Measurements from ENCODE around the gene ATP2B1. TPM values are rescaled to one million over a fixed set of nuclear protein-coding genes. Genes with fewer than 3 reads are reported as not detected.

Gene ATP2B1
- total and polyA plus RNA-seq, 2 of the 13 experiments (the other 11 are each of a cell fraction or from before 2014, with no cell fraction given) = 12.1 to 60.2 TPM

GRCh38 chr12:89540586-89540985 lies 168.1 kb downstream of the ATP2B1 start:
- Histone ChIP-seq H3K4me2 (ENCODE audit: low read depth, low read length) (no peak overlapping the region), H3K36me3 (replicated peaks in 1 of 2; ENCODE audit: control insufficient read depth in 1 of 2, insufficient read depth in 2 of 2, low read length in 2 of 2) (no peaks in the 10 kb centered on the region), H2AFZ (ENCODE audit: low read length) (no peak overlapping the region), H3K27ac (ENCODE audit: extremely low read length, insufficient read depth, low read length) (no peak overlapping the region), H3K27me3 (ENCODE audit: control insufficient read depth in 1 of 2, insufficient read depth in 2 of 2, low read length in 2 of 2) (no peaks in the 10 kb centered on the region), H4K20me1 (ENCODE audit: insufficient read depth, low read length) (no peaks in the 10 kb centered on the region; the same call in 1 of the 2 replicates), H3K4me1 (ENCODE audit: insufficient read depth, low read length) (peaks cover 32% of the 10 kb centered on the region), H3K4me3 (replicated peaks in 1 of 3; ENCODE audit: insufficient read depth in 1 of 3, low read depth in 2 of 3, low read length in 3 of 3) (no peak overlapping the region), H3K9ac (ENCODE audit: insufficient read depth, low read depth, low read length) (no peak overlapping the region), H3K79me2 (ENCODE audit: insufficient read depth, low read length) (no peaks in the 10 kb centered on the region), H3K9me3 (ENCODE audit: low read length) (no peaks in the 10 kb centered on the region)
- in situ Hi-C loops (cut with HindIII; ENCODE audit: extremely low pct_ligation_motif_present, low pct_unique_long_range_greater_than_20kb) = loop anchor here (5.0 to 25.0 kb wide), 3 partner anchors 164 to 562 kb away; partner anchors contain the start of gene ATP2B1
- intact Hi-C loops (cut with micrococcal nuclease; ENCODE audit: unreplicated experiment) = loop anchor here (5.0 kb wide), 4 partner anchors 92 to 1402 kb away; partner anchors contain the start of gene ATP2B1
- no peak for TF ChIP-seq XRCC5 (optimal IDR thresholded peaks at IDR 0.05; ENCODE audit: low read length)
- TF ChIP-seq CBX1 (IDR thresholded peaks at IDR 0.05; ENCODE audit: low read depth) = no peak
- no peak for TF ChIP-seq ZFX (CRISPR knock-in tag; IDR thresholded peaks at IDR 0.05; ENCODE audit: low read depth)
- no peak for TF ChIP-seq BRF2 (CRISPR knock-in tag; IDR thresholded peaks at IDR 0.05)
- TF ChIP-seq TOPORS (CRISPR knock-in tag; IDR thresholded peaks at IDR 0.05) = no peak
- TF ChIP-seq ZBTB20 (CRISPR knock-in tag; IDR thresholded peaks at IDR 0.05; ENCODE audit: borderline replicate concordance, low read depth) = no peak
- TF ChIP-seq UBTF (CRISPR knock-in tag; IDR thresholded peaks at IDR 0.05) = no peak
- TF ChIP-seq ZNF552 (CRISPR knock-in tag; IDR thresholded peaks at IDR 0.05; ENCODE audit: borderline replicate concordance) = no peak
- TF ChIP-seq ZNF282 (IDR thresholded peaks at IDR 0.05; ENCODE audit: partially characterized antibody) = no peak
- TF ChIP-seq IKZF5 (CRISPR knock-in tag; IDR thresholded peaks at IDR 0.05) = no peak
- ChIA-PET POLR2A (no interaction called here), CTCF (ENCODE audit: low intra/inter-chr PET ratio, low total read pairs) (no interaction called here)
- no peak for ATAC-seq
- DNase-seq (ENCODE audit: low spot score) = no peak
- whole genome bisulfite sequencing (ENCODE audit: low lambda C conversion rate) = 63% methylated on average over 3 of the region's 3 CpGs
- no peak for FAIRE-seq
- no TSS peak for BruUV-seq (replicated peaks)
